H1 (cell line): ENCODE results near the gene NXPH3. TPM values are rescaled to one million over a fixed set of nuclear protein-coding genes. Genes with fewer than 3 reads are reported as not detected.

Experiments
- ATF2 ChIP-seq: IDR thresholded peaks from 2 replicates; pipeline ENCODE4 v1.6.1; 2012; ENCODE audit warnings: low read length, inconsistent platforms
- CBX5 ChIP-seq: fragments of 300-800, 300-1000 bp; sonication (generic); IDR thresholded peaks from 2 replicates; pipeline ENCODE4 v1.7.1; 2016; ENCODE audit warnings: antibody characterized with exemption, low read length, low read depth
- POLR2A ChIP-seq, 2 experiments: IDR thresholded peaks; 1 replicate in 1 of 2; 2 replicates in 1 of 2; pipeline ENCODE4 v1.6.1; 2011; ENCODE audit warnings: low read depth in 2 of 2, low read length in 2 of 2, mild to moderate bottlenecking in 2 of 2; ENCODE audit errors: control extremely low read depth in 1 of 2
- RXRA ChIP-seq: IDR thresholded peaks from 2 replicates; pipeline ENCODE4 v1.6.1; 2011; ENCODE audit warnings: low read depth, mild to moderate bottlenecking, low read length, moderate library complexity; ENCODE audit not compliant: insufficient read depth
- SIN3A ChIP-seq, 2 experiments: IDR thresholded peaks in 1 of 2; conservative IDR thresholded peaks in 1 of 2; 2 replicates each; pipeline ENCODE4 v1.6.1; 2011 to 2012; ENCODE audit warnings: low read length in 2 of 2, improper control_type of control experiment in 1 of 2, low read depth in 1 of 2, mild to moderate bottlenecking in 1 of 2
- polyA plus RNA-seq, 7 experiments: library from polyadenylated mRNA; depleted of rRNA in 3 of 7; stranded (reverse) in 5 of 7; unstranded in 2 of 7; fragments of >200 nt in 5 of 7; fragments of 200-250 nt in 2 of 7; gene quantifications; 1 replicate in 5 of 7; 2 replicates in 1 of 7; 4 replicates in 1 of 7; pipeline versions ENCODE4 v1.2.1 to v1.2.3, GENCODE V29; 2011 to 2013; ENCODE audit warnings: missing spikeins in 2 of 7, mixed read lengths in 2 of 7
- total RNA-seq: library from RNA; stranded (reverse); fragmentation: NEBNext Ultra II Directional; extraction: Animal tissue kit (Norgen Biotek cat#: 25700); gene quantifications from 2 replicates; pipeline ENCODE4 v1.2.1, GENCODE V29; 2021

NXPH3 gene
- total and polyA plus RNA-seq, 2 of the 8 experiments (the other 6 are each of a cell fraction or from before 2014, with no cell fraction given), result 2.5 to 3.7 TPM

GRCh38 chr17:49545806-49546545, 29.7 kb upstream of the NXPH3 start (continued):
- no peak for TF ChIP-seq CBX5
- TF ChIP-seq ATF2, result no peak
- TF ChIP-seq POLR2A (IDR thresholded peaks at IDR 0.05; ENCODE audit: control extremely low read depth in 1 of 2, low read depth in 2 of 2, low read length in 2 of 2), result no peak
- TF ChIP-seq SIN3A (conservative IDR thresholded peaks at IDR 0.05 in 1 of 2, IDR thresholded peaks at IDR 0.05 in 1 of 2; ENCODE audit: low read depth in 1 of 2, low read length in 2 of 2), result no peak
- TF ChIP-seq RXRA, result no peak
